AG09309 (cell line): Measurements from ENCODE around the gene NARF.

Experiments used
- DNase-seq: peaks from one replicate; pipeline ENCODE4 v3.0.0-alpha.2; 2010; ENCODE audit warnings: low read depth
- H3K4me3 ChIP-seq: 2 replicates; pipeline ENCODE4 v1.5.1; 2011; ENCODE audit warnings: mild to moderate bottlenecking, low read depth, low read length, moderate library complexity; ENCODE audit not compliant: control insufficient read depth
- TF ChIP-seq, protein P1 (sequence below): IDR thresholded peaks from 2 replicates; pipeline ENCODE4 v1.5.1; 2011; ENCODE audit warnings: mild to moderate bottlenecking, low read depth, low read length, inconsistent platforms; ENCODE audit not compliant: insufficient read depth, control insufficient read depth; ENCODE audit errors: missing control alignments

The NARF gene

DNA sequence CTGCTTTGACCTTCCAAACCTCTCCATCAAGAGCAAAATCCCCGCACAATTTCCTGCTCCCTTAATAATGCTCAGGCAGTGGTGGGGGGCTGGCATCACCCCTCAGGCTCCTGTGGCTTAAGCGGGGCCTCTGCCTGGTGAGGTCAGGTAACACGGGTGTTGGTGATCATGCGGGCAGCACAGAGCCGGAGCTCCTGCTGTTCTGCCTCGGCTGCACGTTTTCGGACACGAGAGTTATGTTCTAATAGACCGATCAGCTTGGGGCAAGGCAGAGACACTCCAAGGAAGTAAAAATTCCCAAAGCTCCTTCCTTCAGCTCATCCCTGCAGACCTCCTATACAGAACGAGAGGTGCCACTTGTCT is 6.0 kb downstream of the NARF start:
- H3K4me3 ChIP-seq: no peak overlapping the region
- TF ChIP-seq, protein P1, sequence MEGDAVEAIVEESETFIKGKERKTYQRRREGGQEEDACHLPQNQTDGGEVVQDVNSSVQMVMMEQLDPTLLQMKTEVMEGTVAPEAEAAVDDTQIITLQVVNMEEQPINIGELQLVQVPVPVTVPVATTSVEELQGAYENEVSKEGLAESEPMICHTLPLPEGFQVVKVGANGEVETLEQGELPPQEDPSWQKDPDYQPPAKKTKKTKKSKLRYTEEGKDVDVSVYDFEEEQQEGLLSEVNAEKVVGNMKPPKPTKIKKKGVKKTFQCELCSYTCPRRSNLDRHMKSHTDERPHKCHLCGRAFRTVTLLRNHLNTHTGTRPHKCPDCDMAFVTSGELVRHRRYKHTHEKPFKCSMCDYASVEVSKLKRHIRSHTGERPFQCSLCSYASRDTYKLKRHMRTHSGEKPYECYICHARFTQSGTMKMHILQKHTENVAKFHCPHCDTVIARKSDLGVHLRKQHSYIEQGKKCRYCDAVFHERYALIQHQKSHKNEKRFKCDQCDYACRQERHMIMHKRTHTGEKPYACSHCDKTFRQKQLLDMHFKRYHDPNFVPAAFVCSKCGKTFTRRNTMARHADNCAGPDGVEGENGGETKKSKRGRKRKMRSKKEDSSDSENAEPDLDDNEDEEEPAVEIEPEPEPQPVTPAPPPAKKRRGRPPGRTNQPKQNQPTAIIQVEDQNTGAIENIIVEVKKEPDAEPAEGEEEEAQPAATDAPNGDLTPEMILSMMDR: no peak

DNA sequence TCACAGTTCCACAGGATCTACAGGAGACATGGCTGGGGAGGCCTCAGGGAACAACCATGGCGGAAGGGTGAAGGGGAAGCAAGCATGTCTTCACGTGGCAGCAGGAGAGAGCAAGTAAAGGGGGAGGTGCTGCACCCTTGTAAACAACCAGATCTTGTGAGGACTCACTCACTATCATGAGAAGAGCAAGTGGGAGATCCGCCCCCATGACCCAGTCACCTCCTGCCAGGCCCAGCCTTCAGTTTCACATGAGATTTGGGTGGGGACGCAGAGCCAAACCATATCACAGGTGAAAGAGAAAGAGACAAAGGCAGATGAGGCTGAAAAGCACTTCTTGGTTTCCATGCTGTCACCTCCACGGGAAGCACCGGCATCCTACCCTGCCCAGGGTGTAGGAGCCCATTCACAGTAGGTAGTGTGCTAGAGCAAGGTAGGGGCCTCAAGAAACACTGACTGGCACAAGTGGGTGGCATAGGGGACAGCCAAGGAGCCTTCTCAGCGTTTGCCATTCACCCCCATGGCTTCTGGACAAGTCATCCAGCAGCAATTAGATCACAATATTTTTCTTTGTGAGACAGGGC is 6.6 kb downstream of the NARF start:
- no peak for DNase-seq
- TF ChIP-seq, protein P1: no peak
- no peak overlapping the region for H3K4me3 ChIP-seq

More for the DNA sequence above, 6.0 kb downstream of the NARF start:
- no peak for DNase-seq

DNA sequence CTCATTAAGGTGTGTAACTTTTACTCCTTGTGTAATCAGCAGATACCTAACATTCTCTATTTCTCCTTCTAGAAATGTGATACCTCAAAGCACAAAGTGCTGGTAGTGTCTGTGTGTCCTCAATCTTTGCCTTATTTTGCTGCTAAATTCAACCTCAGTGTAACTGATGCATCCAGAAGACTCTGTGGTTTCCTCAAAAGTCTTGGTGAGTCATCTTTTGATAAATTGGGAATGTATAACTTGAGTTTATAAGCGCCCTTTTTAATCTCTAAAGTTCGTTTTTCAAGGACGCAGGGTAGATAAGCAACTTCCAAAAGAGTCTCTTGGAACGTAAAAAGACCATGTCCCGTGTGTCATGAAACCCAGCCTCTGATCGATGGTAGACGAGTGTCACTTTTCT is 10.2 kb downstream of the NARF start:
- TF ChIP-seq, protein P1: no peak
- no peak for DNase-seq
- no peak overlapping the region for H3K4me3 ChIP-seq

DNA sequence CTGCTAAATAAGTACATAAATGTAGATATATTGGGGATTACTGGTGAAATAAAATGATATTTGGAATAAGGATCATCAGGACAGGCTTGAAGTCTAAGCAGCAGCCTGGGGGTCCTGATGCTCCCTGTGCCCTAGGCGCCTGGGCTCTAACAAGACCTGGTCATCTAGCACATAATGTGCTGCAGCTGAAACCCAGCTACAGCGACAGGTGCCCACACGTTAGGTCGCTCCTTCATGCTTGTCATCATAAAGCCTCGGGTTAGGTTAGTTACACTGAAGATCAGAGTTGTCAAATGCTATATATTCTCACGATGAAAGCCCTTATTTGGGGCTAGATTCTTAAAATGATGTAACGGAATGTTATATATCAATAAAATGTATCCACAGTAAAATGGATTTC is 11.5 kb downstream of the NARF start:
- H3K4me3 ChIP-seq: no peak overlapping the region
- DNase-seq: no peak
- TF ChIP-seq, protein P1: no peak

DNA sequence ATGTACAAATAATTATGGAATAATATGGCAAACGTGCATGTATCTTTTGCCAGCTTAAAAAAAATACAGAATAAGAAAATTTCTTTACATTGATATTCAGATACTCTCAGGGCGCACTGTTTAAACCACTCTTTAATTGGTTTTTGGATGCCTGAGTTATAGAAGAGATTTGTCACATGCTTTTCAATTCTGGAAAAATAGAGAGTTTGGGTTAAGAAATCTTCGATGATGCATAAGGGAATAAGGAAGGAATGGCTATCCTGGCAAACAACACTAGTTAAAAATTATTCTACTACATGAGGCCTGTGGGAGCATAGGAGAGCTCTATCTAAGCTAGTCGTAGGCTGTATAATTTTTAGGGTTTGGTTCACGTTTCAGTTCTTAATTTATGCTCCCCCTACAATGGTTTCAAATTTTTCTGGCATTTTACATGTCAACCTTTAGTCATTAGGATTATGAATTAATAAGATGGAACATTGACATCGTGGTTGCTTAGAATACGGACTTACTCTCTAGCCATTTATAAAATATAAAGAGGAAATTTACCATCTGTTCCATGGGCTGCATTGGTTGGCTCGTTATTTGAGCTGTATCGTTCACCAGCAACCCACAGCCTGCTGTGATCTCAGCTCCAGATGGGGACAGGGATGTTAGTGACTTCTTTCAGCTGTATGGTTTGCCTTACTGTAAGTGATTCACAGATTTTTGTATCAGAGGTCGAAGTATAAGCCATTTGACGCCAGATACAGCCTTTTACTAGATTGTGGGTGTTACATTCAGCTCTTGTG is 15.9 kb downstream of the NARF start:
- DNase-seq: no peak
- TF ChIP-seq, protein P1: no peak
- H3K4me3 ChIP-seq: no peak overlapping the region

DNA sequence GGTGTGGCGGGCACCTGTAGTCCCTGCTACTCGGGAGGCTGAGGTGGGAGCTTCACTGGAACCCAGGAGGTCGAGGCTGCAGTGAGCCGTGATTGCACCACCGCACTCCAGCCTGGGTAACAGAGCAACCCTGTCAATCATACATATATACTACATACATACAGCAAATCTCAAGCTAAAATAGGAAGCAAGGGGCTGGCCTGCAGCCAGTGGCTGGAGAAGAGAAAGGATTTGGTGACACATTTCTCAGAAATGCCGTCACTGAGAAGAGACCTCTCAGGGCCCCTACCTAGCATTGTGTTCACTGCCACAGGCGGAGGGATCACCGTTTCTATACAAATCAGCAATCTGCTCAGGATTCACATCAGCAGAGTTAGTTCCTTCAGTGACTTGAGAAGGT is 16.9 kb downstream of the NARF start:
- TF ChIP-seq, protein P1: no peak
- no peak overlapping the region for H3K4me3 ChIP-seq
- no peak for DNase-seq
